RWPE1 (cell line): Measurements from ENCODE around the gene ERN1.

Experiments
- CTCF ChIA-PET: fragments of 350-600 bp; sonication (Branson Sonifier 250); formaldehyde crosslinking; extraction: SDS; loops from one replicate; lab custom pipeline; 2021; lab: Yijun Ruan, JAX
- POLR2A ChIA-PET: fragments of 400-600 bp; formaldehyde crosslinking; extraction: SDS; loops from one replicate; lab custom pipeline; 2020; ENCODE audit warnings: antibody characterized with exemption; ENCODE audit not compliant: low non-redundant PET; lab: Yijun Ruan, JAX
- DNase-seq: peaks from one replicate; pipeline ENCODE4 v3.0.0; 2012; ENCODE audit warnings: low spot score
- H3K27ac ChIP-seq: fragments of 450-650 bp; 2 replicates; pipeline ENCODE4 v1.5.1; 2017
- TF ChIP-seq, protein P1 (sequence below): fragments of 450-650 bp; conservative IDR thresholded peaks from 2 replicates; pipeline ENCODE4 v1.5.1; 2017; ENCODE audit warnings: low read depth, mild to moderate bottlenecking

The ERN1 gene

GRCh38 chr17:64154313-64154695 lies 24.4 kb upstream of the ERN1 start:
- ChIA-PET POLR2A (no interaction called here), CTCF (interaction anchor here (1.1 kb wide), 1 partner anchor 128 kb away, joined by 6 read pairs; no protein-coding TSS in a partner anchor)
- TF ChIP-seq, protein P1, sequence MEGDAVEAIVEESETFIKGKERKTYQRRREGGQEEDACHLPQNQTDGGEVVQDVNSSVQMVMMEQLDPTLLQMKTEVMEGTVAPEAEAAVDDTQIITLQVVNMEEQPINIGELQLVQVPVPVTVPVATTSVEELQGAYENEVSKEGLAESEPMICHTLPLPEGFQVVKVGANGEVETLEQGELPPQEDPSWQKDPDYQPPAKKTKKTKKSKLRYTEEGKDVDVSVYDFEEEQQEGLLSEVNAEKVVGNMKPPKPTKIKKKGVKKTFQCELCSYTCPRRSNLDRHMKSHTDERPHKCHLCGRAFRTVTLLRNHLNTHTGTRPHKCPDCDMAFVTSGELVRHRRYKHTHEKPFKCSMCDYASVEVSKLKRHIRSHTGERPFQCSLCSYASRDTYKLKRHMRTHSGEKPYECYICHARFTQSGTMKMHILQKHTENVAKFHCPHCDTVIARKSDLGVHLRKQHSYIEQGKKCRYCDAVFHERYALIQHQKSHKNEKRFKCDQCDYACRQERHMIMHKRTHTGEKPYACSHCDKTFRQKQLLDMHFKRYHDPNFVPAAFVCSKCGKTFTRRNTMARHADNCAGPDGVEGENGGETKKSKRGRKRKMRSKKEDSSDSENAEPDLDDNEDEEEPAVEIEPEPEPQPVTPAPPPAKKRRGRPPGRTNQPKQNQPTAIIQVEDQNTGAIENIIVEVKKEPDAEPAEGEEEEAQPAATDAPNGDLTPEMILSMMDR, result no peak
- no peak overlapping the region for H3K27ac ChIP-seq
- no peak for DNase-seq

- TF ChIP-seq, protein P1, result no peak
- ChIA-PET CTCF (interaction anchor here (1.1 kb wide), 1 partner anchor 128 kb away, joined by 6 read pairs; no protein-coding TSS in a partner anchor), POLR2A (no interaction called here)
- H3K27ac ChIP-seq, result no peak overlapping the region
- DNase-seq, result no peak
Observed at GRCh38 chr17:64153565-64154312, 23.8 kb upstream of the ERN1 start.

DNA sequence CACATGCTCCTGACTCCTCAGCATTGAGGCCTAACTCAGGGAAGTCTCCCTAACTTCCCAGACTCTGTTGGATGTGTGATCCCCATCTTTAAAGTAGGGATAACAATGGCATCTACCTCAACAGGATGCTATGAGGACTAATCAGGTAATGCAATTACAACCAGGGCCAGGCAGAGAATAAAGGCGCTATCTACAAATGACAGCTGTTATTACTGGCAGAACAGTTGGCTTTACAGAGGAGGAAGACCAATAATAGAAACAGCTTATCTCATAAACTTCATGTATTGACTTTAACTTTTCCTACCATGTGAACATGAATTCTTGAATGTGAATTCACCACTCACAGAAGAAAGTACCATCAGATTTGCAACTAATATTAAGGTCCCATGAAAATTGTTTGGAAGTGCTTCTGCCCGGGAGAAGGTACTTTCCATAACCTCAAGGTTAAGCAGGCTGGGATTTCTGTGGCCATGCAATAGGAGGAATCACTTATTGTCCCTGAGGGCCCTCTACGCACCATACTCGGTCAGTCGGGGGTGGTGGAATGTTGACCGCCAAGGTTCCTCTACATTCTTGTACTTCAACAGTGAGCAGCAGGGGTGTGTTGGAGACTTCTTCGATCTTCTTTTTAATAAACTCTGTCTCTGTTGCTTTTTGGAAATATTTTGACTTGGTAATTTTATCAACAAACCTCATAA lies 22.6 kb upstream of the ERN1 start:
- no peak for DNase-seq
- no peak overlapping the region for H3K27ac ChIP-seq
- TF ChIP-seq, protein P1, result no peak
- POLR2A ChIA-PET, result no interaction called here
- CTCF ChIA-PET, result interaction anchor here (0.7 to 1.1 kb wide), 2 partner anchors 130 to 623 kb away, joined by 4 to 5 read pairs; no protein-coding TSS in a partner anchor

GRCh38 chr17:64151016-64151368 lies 21.0 kb upstream of the ERN1 start:
- no peak for DNase-seq
- H3K27ac ChIP-seq, result no peak overlapping the region
- TF ChIP-seq, protein P1, result no peak
- ChIA-PET CTCF (no interaction called here), POLR2A (no interaction called here)

- CTCF ChIA-PET, result interaction anchor here (3.4 kb wide), 1 partner anchor 131 kb away, joined by 13 read pairs; no protein-coding TSS in a partner anchor
- no peak for DNase-seq
- POLR2A ChIA-PET, result no interaction called here
- TF ChIP-seq, protein P1, result no peak
- H3K27ac ChIP-seq, result peak overlapping the region; percentile 71
Observed at GRCh38 chr17:64150237-64151015, 20.5 kb upstream of the ERN1 start.

GRCh38 chr17:64149196-64149595 lies 19.3 kb upstream of the ERN1 start:
- peak overlapping the region; percentile 42 for H3K27ac ChIP-seq
- ChIA-PET POLR2A (no interaction called here), CTCF (interaction anchor here (0.9 to 3.4 kb wide), 4 partner anchors 15 to 133 kb away, joined by 3 to 13 read pairs (median 7); no protein-coding TSS in a partner anchor)
- TF ChIP-seq, protein P1, result no peak
- no peak for DNase-seq
